H1 (cell line): ENCODE data around the gene GPR18. TPM values are rescaled to one million over a fixed set of nuclear protein-coding genes. Genes with fewer than 3 reads are reported as not detected.

Source experiments
- CTCF ChIA-PET: fragments of 300-600 bp; sonication (Branson Sonifier 250); formaldehyde crosslinking; loops from one replicate; lab custom pipeline; 2021; ENCODE audit not compliant: partially characterized antibody; lab: Charles Lee
- POLR2A ChIA-PET: fragments of 300-600 bp; sonication (Branson Sonifier 250); formaldehyde crosslinking; loops from one replicate; lab custom pipeline; 2021; ENCODE audit warnings: inconsistent platforms; ENCODE audit not compliant: partially characterized antibody; lab: Charles Lee
- DNase-seq, 2 experiments: peaks; one replicate each; pipeline versions ENCODE4 v3.0.0 to v3.0.0-alpha.2; 2010 to 2022; ENCODE audit warnings: low spot score in 2 of 2, low read depth in 1 of 2, mixed read lengths in 1 of 2
- FAIRE-seq: peaks from 2 replicates; lab custom pipeline; 2011; peaks lifted over from hg19 to GRCh38; lab: Jason Lieb, UNC
- H2AFZ ChIP-seq: 2 replicates; pipeline ENCODE4 v1.8.1; 2012; ENCODE audit warnings: low read length, inconsistent platforms
- H2AK5ac ChIP-seq: 2 replicates; pipeline ENCODE4 v1.6.1; 2013; ENCODE audit warnings: low read depth, low read length
- H2BK120ac ChIP-seq: replicated peaks from 2 replicates; pipeline ENCODE3; 2013; ENCODE audit warnings: low read depth, low read length, inconsistent platforms
- H2BK12ac ChIP-seq: 2 replicates; pipeline ENCODE4 v1.6.1; 2013; ENCODE audit warnings: low read depth, low read length
- H2BK15ac ChIP-seq: 2 replicates; pipeline ENCODE4 v1.6.1; 2013; ENCODE audit warnings: low read length
- H2BK20ac ChIP-seq: 2 replicates; pipeline ENCODE4 v1.6.1; 2013; ENCODE audit warnings: low read length
- H2BK5ac ChIP-seq: 2 replicates; pipeline ENCODE4 v1.6.1; 2013; ENCODE audit warnings: low read depth, low read length
- H3K14ac ChIP-seq: 2 replicates; pipeline ENCODE4 v1.6.1; 2013; ENCODE audit warnings: inconsistent platforms; ENCODE audit not compliant: insufficient read length
- H3K18ac ChIP-seq: 2 replicates; pipeline ENCODE4 v1.6.1; 2013; ENCODE audit warnings: low read length; ENCODE audit errors: extremely low read depth
- H3K23ac ChIP-seq: 2 replicates; pipeline ENCODE4 v1.6.1; 2013; ENCODE audit warnings: inconsistent platforms; ENCODE audit not compliant: insufficient read length
- H3K23me2 ChIP-seq: 2 replicates; pipeline ENCODE4 v1.6.1; 2013; ENCODE audit warnings: low read depth, low read length
- H3K27ac ChIP-seq: 2 replicates; pipeline ENCODE4 v1.6.1; 2011; ENCODE audit warnings: low read depth, low read length, inconsistent platforms
- H3K27me3 ChIP-seq, 4 experiments: replicated peaks in 1 of 4; 1 replicate in 1 of 4; 2 replicates in 3 of 4; pipeline versions ENCODE4 v1.6.1 to v1.8.1; 2011 to 2013; ENCODE audit warnings: low read length in 3 of 4, mild to moderate bottlenecking in 3 of 4, inconsistent platforms in 2 of 4, mixed read lengths in 2 of 4, moderate library complexity in 1 of 4; ENCODE audit not compliant: control insufficient read depth in 3 of 4, insufficient read depth in 3 of 4; ENCODE audit errors: extremely low read depth in 1 of 4
- H3K36me3 ChIP-seq, 4 experiments: 2 replicates each; pipeline versions ENCODE4 v1.6.1 to v1.8.1; 2011 to 2013; ENCODE audit warnings: mild to moderate bottlenecking in 4 of 4, low read length in 3 of 4, moderate library complexity in 2 of 4, control low read depth in 1 of 4, inconsistent platforms in 1 of 4; ENCODE audit not compliant: insufficient read depth in 4 of 4, control insufficient read depth in 2 of 4
- H3K4ac ChIP-seq: replicated peaks from 2 replicates; pipeline ENCODE3; 2013; ENCODE audit warnings: low read length, low read depth, mixed read lengths, inconsistent platforms; ENCODE audit not compliant: insufficient read length
- H3K4me1 ChIP-seq, 4 experiments: replicated peaks in 1 of 4; 1 replicate in 1 of 4; 2 replicates in 3 of 4; pipeline versions ENCODE4 v1.6.1 to v1.8.1; 2011 to 2013; ENCODE audit warnings: low read length in 3 of 4, inconsistent platforms in 2 of 4, mixed read lengths in 1 of 4; ENCODE audit not compliant: insufficient read depth in 4 of 4, control insufficient read depth in 3 of 4
- H3K4me2 ChIP-seq, 2 experiments: 2 replicates each; pipeline versions ENCODE4 v1.6.1 to v1.8.1; 2011 to 2013; ENCODE audit warnings: low read depth in 2 of 2, low read length in 2 of 2, control low read depth in 1 of 2, inconsistent platforms in 1 of 2, mild to moderate bottlenecking in 1 of 2; ENCODE audit not compliant: insufficient read depth in 1 of 2
- H3K4me3 ChIP-seq, 4 experiments: fragments of 200-600, 300-600 bp in 1 of 4; sonication (generic), shearing (Covaris generic), sonication (Bioruptor Twin) in 1 of 4; 2 replicates each; pipeline versions ENCODE4 v1.5.1 to v1.8.1; 2011 to 2016; ENCODE audit warnings: low read length in 4 of 4, low read depth in 3 of 4, control low read depth in 2 of 4, inconsistent platforms in 2 of 4, mild to moderate bottlenecking in 2 of 4, mixed read lengths in 1 of 4, moderate library complexity in 1 of 4; ENCODE audit not compliant: insufficient read depth in 2 of 4; ENCODE audit errors: extremely low read depth in 1 of 4
- H3K56ac ChIP-seq: replicated peaks from 2 replicates; pipeline ENCODE3; 2013; ENCODE audit warnings: low read depth, mild to moderate bottlenecking, mixed read lengths, low read length, inconsistent platforms; ENCODE audit not compliant: insufficient read length
- H3K79me1 ChIP-seq: 2 replicates; pipeline ENCODE4 v1.6.1; 2013; ENCODE audit warnings: low read depth, low read length, control low read depth
- H3K79me2 ChIP-seq, 2 experiments: 2 replicates each; pipeline versions ENCODE4 v1.6.1 to v1.8.1; 2012 to 2013; ENCODE audit warnings: low read length in 2 of 2, mild to moderate bottlenecking in 2 of 2, inconsistent platforms in 1 of 2; ENCODE audit not compliant: insufficient read depth in 2 of 2, control insufficient read depth in 1 of 2
- H3K9ac ChIP-seq, 4 experiments: replicated peaks in 1 of 4; 1 replicate in 1 of 4; 2 replicates in 3 of 4; pipeline versions ENCODE4 v1.6.1 to v1.8.1; 2011 to 2013; ENCODE audit warnings: low read depth in 3 of 4, low read length in 3 of 4, control low read depth in 2 of 4, mild to moderate bottlenecking in 2 of 4, moderate library complexity in 2 of 4, inconsistent platforms in 1 of 4; ENCODE audit errors: extremely low read depth in 1 of 4
- H3K9me3 ChIP-seq, 2 experiments: 2 replicates each; pipeline versions ENCODE4 v1.6.1 to v1.8.1; 2012 to 2013; ENCODE audit warnings: mild to moderate bottlenecking in 2 of 2, moderate library complexity in 2 of 2, control low read depth in 1 of 2, inconsistent platforms in 1 of 2, low read depth in 1 of 2, low read length in 1 of 2, mixed read lengths in 1 of 2; ENCODE audit not compliant: insufficient read depth in 2 of 2
- H4K20me1 ChIP-seq, 2 experiments: replicated peaks in 1 of 2; 2 replicates each; pipeline versions ENCODE3 to v1.8.1; 2011 to 2013; ENCODE audit warnings: inconsistent platforms in 2 of 2, low read length in 2 of 2, mild to moderate bottlenecking in 1 of 2; ENCODE audit not compliant: insufficient read depth in 2 of 2, control insufficient read depth in 1 of 2
- H4K5ac ChIP-seq: 2 replicates; pipeline ENCODE4 v1.6.1; 2013; ENCODE audit warnings: low read length, low read depth, mixed read lengths, inconsistent platforms; ENCODE audit not compliant: insufficient read length
- H4K8ac ChIP-seq: 2 replicates; pipeline ENCODE4 v1.8.0; 2013; ENCODE audit warnings: mild to moderate bottlenecking, moderate library complexity, low read length, inconsistent platforms; ENCODE audit not compliant: insufficient read depth; ENCODE audit errors: extremely low read depth
- H4K91ac ChIP-seq: replicated peaks from 2 replicates; pipeline ENCODE3; 2013; ENCODE audit warnings: low read length, mixed read lengths, inconsistent platforms; ENCODE audit not compliant: insufficient read length
- FOSL1 ChIP-seq: IDR thresholded peaks from 2 replicates; pipeline ENCODE4 v1.6.1; 2011; ENCODE audit warnings: mild to moderate bottlenecking, low read depth, low read length, moderate library complexity; ENCODE audit not compliant: insufficient read depth
- POLR2A ChIP-seq, 2 experiments: IDR thresholded peaks; 1 replicate in 1 of 2; 2 replicates in 1 of 2; pipeline ENCODE4 v1.6.1; 2011; ENCODE audit warnings: low read depth in 2 of 2, low read length in 2 of 2, mild to moderate bottlenecking in 2 of 2; ENCODE audit errors: control extremely low read depth in 1 of 2
- SP2 ChIP-seq: IDR thresholded peaks from 2 replicates; pipeline ENCODE4 v1.6.1; 2012; ENCODE audit warnings: mild to moderate bottlenecking, low read length, inconsistent platforms
- WGBS, 2 experiments: shearing (Covaris generic) in 1 of 2; methylation state at CpG; one replicate each; pipeline versions ENCODE4 v1.1.6 to v1.1.7; 2013 to 2015; ENCODE audit warnings: low lambda C conversion rate in 2 of 2, mixed read lengths in 2 of 2, inconsistent platforms in 1 of 2, low coverage in 1 of 2, missing lambda C conversion rate in 1 of 2; ENCODE audit not compliant: insufficient replicate concordance in 2 of 2, insufficient coverage in 1 of 2, insufficient read length in 1 of 2; ENCODE audit errors: extremely low coverage in 1 of 2, missing lambda C conversion rate in 1 of 2; 5-methylcytosine and 5-hydroxymethylcytosine counted together
- polyA plus RNA-seq, 7 experiments: library from polyadenylated mRNA; depleted of rRNA in 3 of 7; stranded (reverse) in 5 of 7; unstranded in 2 of 7; fragments of >200 nt in 5 of 7; fragments of 200-250 nt in 2 of 7; gene quantifications; 1 replicate in 5 of 7; 2 replicates in 1 of 7; 4 replicates in 1 of 7; pipeline versions ENCODE4 v1.2.1 to v1.2.3, GENCODE V29; 2011 to 2013; ENCODE audit warnings: missing spikeins in 2 of 7, mixed read lengths in 2 of 7
- total RNA-seq: library from RNA; stranded (reverse); fragmentation: NEBNext Ultra II Directional; extraction: Animal tissue kit (Norgen Biotek cat#: 25700); gene quantifications from 2 replicates; pipeline ENCODE4 v1.2.1, GENCODE V29; 2021
- TF ChIP-seq, protein P1 (sequence below): IDR thresholded peaks from 2 replicates; pipeline ENCODE4 v1.6.1; 2012; ENCODE audit warnings: inconsistent platforms

The GPR18 gene
- total and polyA plus RNA-seq, 2 of the 8 experiments (the other 6 are each of a cell fraction or from before 2014, with no cell fraction given): not detected

DNA sequence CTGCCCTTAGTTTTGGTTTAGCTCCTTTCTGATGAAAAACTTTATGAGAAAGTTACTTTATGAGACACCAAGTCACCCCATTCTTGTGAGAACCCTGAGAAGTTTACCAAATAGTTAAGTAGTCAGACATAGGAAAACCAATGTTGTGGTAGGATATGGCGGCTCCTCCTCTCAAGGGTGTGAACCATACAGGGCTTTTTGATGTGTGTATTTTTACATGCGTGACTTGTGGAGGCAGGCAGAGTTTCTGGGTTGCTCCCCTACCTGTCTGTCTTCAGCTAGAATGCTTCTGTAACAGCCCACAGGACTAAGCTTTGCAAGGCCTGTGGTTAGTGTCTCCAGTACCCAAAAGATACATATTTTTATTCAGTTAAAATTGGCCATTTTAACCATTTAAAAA is 39.2 kb downstream of the GPR18 start:
- no peaks in the 10 kb centered on the region for H3K9me3 ChIP-seq
- H3K9ac ChIP-seq: no peak overlapping the region
- no peak overlapping the region for H3K4me2 ChIP-seq
- no peak overlapping the region for H2BK12ac ChIP-seq
- H3K79me2 ChIP-seq: peaks cover 18 to 99% of the 10 kb centered on the region in 2 experiments
- H2BK20ac ChIP-seq: no peak overlapping the region
- H2AK5ac ChIP-seq: no peak overlapping the region
- H3K56ac ChIP-seq: no peak overlapping the region
- H3K27me3 ChIP-seq: no peaks in the 10 kb centered on the region
- H3K23me2 ChIP-seq: no peaks in the 10 kb centered on the region
- no peak overlapping the region for H3K23ac ChIP-seq
- H4K91ac ChIP-seq: no peak overlapping the region
- H4K20me1 ChIP-seq: peaks cover 3 to 4% of the 10 kb centered on the region in 2 experiments
- CTCF ChIA-PET: interaction anchor here (0.6 to 2.2 kb wide), 10 partner anchors 8 to 218 kb away, joined by 3 to 14 read pairs (median 4); no protein-coding TSS in a partner anchor
- H4K8ac ChIP-seq: no peak overlapping the region
- no peak overlapping the region for H3K4me3 ChIP-seq
- no peak overlapping the region for H3K14ac ChIP-seq
- H3K36me3 ChIP-seq: no peaks in the 10 kb centered on the region
- POLR2A ChIA-PET: interaction anchor here (3.0 kb wide), 1 partner anchor 19 kb away, joined by 19 read pairs; the partner anchor contains the start of gene UBAC2
- no peak overlapping the region for H3K27ac ChIP-seq
- no peak overlapping the region for H2BK5ac ChIP-seq
- no peak overlapping the region for H2BK15ac ChIP-seq
- H2AFZ ChIP-seq: no peak overlapping the region
- H3K4me1 ChIP-seq: peaks cover 4 to 14% (median 10%) of the 10 kb centered on the region in 4 experiments; a peak in 6 of 7 replicates
- no peak overlapping the region for H3K4ac ChIP-seq
- no peak overlapping the region for H2BK120ac ChIP-seq
- no peak overlapping the region for H3K18ac ChIP-seq
- peaks cover 15% of the 10 kb centered on the region for H3K79me1 ChIP-seq
- TF ChIP-seq, protein P1, sequence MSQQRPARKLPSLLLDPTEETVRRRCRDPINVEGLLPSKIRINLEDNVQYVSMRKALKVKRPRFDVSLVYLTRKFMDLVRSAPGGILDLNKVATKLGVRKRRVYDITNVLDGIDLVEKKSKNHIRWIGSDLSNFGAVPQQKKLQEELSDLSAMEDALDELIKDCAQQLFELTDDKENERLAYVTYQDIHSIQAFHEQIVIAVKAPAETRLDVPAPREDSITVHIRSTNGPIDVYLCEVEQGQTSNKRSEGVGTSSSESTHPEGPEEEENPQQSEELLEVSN: no peak
- no peak for TF ChIP-seq SP2
- no peak for TF ChIP-seq FOSL1
- no peak for TF ChIP-seq POLR2A (IDR thresholded peaks at IDR 0.05; ENCODE audit: control extremely low read depth in 1 of 2, low read depth in 2 of 2, low read length in 2 of 2)
- H4K5ac ChIP-seq: no peak overlapping the region
- DNase-seq: no peak
- 98% methylated on average over 2 of the region's 2 CpGs; no CpG with 5 or more reads in 1 of the 2 experiments for WGBS, 2 experiments
- no peak for FAIRE-seq
